Activated naive CD4-positive, alpha-beta T cell treated with anti-CD3 and anti-CD28 coated beads, Interleukin-2, amount 50 U/mL, for 16 hours (primary cell): ENCODE measurements around the gene EP300.
A peak's percentile ranks its signal among the peaks of the same experiment; 100 is the strongest.
"Not testable (repeated sequence)": the region's sequence is repeated elsewhere in the genome, so short reads cannot be mapped to it uniquely, and the experiment has no call there.

Source experiments
- DNase-seq: peaks from one replicate; pipeline ENCODE4 v3.0.0-alpha.2; 2020

The EP300 gene

DNA sequence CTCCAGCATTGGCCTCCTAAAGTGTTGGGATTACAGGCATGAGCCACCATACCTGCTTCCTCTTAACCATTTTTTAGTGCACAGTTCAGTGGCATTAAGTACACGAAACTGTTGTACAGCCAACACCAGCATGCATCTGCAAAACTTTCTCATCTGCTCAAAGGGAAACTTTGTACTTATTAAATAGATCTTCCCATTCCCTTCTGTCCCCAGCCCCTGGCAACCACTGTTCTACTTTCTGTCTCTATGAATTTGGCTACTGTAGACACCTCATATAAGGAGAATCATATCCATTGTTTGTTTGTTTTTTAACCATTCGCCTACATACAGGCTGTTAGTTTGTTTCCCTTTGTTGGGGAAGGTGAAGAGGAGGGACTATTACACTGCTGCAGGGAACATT is 6.5 kb upstream of the EP300 start:
- no peak for DNase-seq

DNA sequence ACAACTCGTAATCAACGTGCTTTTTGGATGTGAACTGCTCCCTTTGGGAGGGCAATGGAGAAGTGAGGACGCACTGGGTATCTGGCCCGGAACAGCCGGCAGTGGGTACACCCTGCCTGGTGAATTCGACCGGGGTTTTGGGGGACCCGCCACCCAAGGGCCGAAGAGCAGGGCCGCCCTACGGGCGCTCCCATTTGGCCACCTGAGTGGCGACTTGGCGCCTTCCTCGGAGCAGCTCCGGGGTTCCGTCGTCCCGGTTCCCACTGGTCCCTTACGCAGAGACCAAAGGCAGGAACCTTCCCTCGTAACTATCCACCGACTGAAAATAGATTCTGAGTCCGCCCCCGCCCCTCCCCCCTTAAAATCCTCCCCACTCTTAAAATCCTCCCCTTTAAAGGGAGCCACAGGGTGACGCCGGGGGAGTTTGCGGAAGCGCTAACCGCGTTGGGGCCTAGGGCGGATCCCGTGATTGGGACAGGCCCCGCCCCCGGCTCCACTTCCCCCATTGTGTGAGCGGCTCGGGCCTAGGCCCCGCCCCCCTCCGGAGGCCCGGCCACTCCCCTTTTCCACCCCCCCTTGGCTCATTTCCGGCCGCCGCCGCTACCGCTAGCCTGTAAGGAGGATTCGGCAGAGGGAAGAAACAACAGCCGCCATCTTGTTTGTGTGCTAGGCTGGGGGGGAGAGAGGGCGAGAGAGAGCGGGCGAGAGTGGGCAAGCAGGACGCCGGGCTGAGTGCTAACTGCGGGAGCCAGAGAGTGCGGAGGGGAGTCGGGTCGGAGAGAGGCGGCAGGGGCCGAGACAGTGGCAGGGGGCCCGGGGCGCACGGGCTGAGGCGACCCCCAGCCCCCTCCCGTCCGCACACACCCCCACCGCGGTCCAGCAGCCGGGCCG is 1.0 kb upstream of the EP300 start:
- peak; percentile 98 for DNase-seq

DNA sequence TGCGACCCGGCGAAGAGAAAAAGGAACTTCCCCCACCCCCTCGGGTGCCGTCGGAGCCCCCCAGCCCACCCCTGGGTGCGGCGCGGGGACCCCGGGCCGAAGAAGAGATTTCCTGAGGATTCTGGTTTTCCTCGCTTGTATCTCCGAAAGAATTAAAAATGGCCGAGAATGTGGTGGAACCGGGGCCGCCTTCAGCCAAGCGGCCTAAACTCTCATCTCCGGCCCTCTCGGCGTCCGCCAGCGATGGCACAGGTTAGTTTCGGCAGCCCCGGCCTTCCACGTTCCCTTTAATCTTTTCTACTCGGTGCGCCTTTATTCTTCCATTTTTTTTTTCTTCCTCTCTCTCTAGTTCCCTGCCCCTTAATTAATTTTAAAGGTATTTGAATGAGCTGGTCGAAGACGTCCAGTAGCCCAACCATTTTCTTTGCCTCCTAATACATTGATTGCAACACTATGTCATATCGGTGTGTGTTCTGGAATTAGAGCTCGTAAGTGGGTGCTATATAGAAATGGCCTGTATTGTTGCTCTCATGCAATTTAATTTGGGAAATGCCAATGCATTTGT is 537 bp downstream of the EP300 start:
- no peak for DNase-seq

DNA sequence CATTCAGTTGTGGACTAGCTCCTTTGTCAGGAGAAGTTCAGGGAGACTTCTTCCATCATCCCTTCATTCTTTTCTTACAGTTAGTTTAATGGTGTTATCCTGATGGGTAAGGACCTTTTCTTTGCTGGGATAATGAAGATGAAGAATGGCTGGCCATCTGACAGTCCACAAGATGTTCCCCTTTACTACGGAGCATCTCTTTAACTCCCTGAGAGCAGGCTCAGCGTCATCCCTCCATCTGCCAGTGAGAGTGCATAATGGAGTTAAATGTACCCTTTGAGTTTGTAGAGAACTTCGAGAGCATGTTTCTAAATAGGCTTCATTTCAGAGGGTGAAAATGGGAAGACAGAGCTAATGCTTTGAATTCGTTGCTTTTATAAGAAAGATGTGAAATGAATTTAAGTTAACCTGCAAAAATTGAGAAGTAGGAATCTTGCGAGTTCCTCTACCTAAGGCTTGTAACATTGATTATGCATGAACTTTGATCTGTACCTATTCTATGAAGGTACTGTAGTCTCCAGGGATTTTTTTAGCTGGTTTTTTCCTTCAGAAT is 1.7 kb downstream of the EP300 start:
- no peak for DNase-seq

DNA sequence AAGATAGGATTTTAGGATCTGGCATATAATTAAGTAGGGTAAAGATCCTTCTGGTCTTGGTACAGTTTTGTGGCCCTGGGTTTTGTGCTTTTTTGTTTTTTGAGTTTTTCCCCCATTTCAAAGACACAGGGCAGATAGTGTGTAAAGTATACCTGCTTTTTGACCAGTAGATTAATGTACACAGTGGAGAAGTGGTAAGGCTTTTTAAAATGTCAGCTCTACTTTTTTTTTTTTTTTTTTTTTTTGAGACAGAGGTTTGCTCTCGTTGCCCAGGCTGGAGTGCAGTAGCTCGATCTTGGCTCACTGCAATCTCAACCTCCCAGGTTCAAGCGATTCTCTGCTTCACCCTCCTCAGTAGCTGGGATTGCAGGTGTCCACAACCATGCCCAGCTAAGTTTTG is 4.0 kb downstream of the EP300 start:
- no peak for DNase-seq

DNA sequence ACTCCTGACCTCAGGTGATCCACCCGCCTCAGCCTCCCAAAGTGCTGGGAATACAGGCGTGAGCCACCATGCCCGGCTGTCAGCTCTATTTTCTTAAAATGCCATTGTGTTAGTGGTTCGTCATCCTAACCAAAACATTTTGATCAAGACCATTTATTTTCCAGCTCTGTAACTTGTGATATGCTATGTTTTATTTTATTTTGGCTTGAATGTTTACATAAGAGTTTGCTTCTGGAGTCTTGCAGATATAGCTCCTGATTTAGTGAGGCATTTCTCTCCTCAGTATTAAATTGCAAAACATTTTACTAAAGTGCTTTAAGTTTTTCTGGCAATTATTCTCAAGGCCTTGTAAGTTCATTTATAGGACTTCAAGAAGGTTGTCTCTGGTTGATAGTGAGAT is 4.4 kb downstream of the EP300 start:
- no peak for DNase-seq

DNA sequence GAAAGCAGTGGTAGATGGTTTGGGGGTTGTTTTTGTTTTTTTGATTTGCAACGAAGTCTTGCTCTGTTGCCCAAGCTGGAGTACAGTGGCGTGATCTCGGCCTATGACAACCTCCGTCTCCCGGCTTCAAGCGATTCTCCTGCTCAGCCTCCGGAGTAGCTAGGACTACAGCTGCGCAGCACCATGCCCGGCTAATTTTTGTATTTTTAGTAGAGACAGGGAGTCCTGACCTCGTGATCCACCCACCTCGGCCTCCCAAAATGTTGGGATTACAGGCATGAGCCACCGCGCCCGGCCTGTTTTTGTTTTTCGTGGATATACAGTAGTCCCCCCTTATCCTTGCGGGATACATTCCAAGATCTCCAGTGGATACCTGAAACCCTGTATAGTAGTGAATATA is 6.6 kb downstream of the EP300 start:
- no peak for DNase-seq

DNA sequence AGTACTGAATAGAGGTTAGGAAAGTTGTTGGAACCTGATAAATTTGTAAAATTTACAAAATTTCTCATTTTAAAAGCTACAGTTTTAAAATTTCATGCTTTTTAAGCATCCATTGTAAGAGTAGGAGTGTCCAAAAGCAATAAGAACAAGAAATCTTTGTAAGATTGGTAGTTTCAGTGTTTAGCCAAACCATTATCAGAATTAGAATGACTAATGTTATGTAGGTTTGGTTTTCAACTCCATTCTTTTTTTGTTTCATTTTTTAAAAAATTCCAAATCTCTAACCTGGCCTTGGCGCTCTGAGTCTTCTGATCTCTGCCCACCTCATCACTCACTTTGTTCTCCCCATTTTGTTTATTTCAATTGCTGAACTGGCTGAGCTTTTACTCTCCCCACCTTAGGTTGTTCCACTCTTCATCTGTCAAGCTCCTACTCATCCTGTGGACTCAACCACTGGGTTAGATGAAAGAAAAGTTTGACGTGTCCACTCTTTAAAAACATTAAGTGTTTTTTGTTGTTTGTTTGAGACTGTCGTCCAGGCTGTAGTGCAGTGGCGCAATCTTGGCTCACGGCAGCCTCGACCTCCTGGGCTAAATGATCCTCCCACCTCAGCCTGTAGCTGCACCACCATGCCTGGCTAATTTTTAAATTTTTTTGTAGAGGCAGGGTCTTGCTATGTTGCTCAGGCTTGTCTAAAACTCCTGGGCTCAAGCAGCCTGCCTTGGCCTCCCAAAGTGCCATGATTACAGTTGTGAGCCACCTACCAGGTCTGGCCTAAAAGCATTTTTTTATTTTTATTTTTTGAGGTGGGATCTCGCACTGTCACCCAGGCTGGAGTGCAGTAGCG is 14.0 kb downstream of the EP300 start:
- no peak for DNase-seq

DNA sequence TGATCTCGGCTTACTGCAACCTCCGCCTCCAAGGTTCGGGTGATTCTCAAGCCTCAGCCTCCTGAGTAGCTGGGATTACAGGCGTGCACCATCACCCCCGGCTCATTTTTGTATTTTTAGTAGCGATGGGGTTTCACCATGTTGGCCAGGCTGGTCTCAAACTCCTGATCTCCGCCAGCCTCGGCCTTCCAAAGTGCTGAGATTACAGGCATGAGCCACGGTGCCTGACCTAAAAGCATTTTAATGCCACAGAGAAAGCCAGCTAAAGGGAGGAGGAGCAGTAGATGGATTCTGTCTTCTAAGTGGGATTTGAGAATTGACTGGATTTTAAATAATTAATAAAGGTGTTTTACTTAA is 14.6 kb downstream of the EP300 start:
- DNase-seq, result not testable (repeated sequence)

DNA sequence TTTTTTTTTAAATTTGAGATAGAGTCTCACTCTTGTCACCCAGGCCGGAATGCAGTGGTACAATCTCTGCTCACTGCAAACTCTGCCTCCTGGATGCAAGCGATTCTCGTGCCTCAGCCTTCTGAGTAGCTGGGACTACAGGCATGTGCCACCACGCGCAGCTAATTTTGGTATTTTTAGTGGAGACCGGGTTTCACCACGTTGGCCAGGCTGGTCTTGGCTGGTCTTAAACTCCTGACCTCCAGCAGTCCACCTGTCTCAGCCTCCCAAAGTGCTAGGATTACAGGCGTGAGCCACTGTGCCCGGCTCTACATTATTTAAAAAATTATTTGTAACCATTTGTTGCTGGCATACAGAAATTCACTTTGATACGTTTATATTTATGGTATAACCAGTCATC is 18.6 kb downstream of the EP300 start:
- DNase-seq, result no peak

DNA sequence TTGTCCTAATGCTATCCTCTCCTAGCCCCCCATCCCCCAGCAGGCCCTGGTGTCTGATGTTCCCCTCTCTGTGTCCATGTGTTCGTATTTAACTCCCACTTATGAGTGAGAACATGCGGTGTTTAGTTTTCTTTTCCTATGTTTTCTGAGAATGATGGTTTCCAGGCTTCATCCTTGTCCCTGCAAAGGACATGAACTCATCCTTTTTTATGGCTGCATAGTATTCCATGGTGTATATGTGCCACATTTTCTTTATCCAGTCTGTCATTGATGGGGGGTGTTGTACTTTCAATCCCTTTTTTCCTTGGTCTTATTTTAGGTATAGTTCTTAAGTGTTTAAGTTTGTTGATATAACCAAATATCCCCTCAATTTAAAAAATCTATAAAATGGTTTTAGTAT is 23.9 kb downstream of the EP300 start:
- no peak for DNase-seq

DNA sequence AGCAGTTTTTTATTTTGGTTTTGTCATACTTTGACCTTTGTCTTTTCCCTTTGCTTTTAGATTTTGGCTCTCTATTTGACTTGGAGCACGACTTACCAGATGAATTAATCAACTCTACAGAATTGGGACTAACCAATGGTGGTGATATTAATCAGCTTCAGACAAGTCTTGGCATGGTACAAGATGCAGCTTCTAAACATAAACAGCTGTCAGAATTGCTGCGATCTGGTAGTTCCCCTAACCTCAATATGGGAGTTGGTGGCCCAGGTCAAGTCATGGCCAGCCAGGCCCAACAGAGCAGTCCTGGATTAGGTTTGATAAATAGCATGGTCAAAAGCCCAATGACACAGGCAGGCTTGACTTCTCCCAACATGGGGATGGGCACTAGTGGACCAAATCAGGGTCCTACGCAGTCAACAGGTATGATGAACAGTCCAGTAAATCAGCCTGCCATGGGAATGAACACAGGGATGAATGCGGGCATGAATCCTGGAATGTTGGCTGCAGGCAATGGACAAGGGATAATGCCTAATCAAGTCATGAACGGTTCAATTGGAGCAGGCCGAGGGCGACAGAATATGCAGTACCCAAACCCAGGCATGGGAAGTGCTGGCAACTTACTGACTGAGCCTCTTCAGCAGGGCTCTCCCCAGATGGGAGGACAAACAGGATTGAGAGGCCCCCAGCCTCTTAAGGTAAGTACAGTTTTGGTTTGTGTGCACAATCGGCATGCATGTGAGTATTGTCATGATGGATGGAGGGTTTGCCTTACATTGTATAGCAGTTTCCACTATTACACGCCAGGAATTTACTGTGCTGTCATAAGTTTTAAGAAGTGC is 25.0 kb downstream of the EP300 start:
- no peak for DNase-seq

DNA sequence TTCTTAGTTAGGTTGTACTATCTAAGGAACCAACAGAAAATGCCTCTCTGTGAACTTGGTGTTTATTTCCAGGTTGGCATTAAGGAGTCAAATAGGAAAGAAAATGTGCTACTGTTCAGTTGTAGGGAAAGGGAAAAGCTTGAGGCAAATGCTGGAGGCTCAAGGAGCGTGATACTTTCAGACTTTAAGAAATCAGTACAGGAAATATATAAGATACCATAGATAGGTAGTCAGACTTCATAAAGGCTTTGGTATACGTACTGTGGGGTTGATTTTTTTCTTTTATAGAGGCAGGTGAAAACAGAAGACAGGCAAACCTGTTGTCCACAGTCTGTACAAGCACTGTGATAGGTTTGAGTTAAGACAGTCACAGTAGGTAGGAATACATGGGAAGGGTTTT is 30.8 kb downstream of the EP300 start:
- no peak for DNase-seq

DNA sequence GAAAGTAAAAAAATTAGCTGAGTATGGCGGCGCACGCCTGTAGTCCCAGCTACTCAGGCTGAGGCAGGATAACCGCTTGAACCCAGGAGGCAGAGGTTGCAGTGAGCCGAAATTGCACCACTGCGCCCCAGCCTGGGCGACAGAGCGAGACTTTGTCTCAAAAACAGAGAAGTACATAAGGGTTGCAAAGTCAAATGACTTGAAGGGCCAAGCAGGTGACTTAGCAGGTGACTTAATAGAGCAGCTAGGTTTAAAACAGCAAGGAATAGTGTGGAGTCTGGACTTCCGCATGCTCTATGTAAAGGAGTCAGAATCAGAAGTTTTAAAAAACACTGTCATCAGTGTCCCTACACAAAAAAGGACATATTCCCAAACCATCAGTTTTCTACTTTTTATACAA is 31.7 kb downstream of the EP300 start:
- DNase-seq, result no peak

DNA sequence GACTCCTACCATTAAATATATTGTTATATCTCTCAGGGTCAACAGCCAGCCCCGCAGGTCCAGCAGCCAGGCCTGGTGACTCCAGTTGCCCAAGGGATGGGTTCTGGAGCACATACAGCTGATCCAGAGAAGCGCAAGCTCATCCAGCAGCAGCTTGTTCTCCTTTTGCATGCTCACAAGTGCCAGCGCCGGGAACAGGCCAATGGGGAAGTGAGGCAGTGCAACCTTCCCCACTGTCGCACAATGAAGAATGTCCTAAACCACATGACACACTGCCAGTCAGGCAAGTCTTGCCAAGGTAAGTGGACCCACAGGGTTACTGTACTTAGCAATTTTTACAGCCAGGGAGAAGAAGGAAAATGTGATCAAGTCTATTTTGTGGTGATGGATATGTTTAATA is 35.1 kb downstream of the EP300 start:
- DNase-seq, result no peak

DNA sequence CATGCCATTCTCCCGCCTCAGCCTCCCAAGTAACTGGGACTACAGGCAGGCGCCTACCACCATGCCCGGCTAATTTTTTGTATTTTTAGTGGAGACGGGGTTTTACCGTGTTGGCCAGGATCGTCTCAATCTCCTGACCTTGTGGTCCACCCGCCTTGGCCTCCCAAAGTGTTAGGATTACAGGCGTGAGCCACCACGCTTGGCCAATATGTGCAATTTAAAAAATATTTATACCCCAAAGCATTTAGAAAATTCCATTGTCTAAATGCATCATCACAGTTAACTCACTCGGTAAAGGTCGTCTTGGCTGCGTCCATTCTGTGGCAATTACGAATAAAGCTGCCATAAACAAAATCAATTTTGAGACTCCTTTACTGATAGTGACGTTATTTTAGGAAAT is 36.2 kb downstream of the EP300 start:
- DNase-seq, result no peak

DNA sequence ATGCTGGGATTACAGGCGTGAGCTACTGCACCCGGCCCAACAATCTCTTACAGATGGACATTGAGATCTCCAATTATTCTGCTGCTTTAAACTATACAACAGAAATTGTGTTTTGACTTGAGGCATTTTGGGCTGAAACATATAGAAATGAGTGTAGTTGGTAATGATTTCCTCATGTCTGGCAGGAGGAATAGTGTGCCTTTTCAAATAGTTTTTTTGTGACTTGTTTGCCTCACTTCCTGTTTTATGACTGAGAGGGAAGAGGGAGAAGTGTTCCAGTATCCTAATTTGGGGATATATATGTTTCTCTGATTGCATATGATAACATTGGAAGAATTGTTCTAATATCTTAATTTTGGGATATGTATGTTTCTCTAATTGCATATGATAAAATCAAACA is 40.2 kb downstream of the EP300 start:
- no peak for DNase-seq

DNA sequence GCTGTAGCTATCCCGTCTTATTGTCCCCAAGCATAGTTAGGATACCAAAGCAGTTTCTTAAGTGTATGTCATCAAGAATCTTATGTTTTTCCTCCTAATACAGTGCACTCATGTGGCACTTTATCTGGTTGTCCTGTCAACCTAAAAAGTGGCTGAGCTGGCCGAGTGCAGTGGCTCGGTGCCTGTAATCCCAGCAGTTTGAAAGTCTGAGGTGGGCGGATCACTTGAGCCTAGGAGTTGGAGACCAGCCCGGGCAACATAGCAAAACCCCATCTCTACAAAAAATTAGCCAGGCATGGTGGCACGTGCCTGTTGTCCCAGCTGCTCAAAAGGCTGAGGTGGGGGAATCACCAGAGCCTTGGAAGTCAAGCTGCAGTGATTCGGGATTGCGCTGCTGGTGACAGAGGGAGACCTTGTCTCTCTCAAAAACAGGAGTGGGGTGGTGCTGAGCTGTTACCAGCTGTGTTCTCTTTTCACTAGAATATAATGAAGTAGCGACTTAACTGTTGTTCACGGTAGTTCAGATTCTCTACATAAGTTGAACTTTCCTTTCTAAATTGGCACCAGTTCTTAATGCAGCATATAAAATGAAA is 48.1 kb downstream of the EP300 start:
- DNase-seq, result no peak

DNA sequence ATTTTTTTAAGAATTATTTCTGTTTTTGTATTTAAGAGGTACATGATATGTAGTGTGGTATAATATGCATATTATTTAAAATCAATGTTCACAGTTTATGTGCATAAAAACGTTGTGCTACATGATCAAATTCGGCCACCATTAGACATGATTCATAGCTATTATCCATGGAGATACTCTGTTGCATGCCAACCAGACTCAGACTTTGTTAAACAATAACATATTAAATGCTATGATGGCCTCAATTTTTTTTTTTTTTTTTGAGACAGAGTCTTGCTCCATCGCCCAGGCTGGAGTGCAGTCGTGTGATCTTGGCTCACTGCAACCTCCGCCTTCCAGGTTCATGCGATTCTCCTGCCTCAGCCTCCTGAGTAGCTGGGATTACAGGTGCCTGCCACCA is 53.5 kb downstream of the EP300 start:
- DNase-seq, result not testable (repeated sequence)

DNA sequence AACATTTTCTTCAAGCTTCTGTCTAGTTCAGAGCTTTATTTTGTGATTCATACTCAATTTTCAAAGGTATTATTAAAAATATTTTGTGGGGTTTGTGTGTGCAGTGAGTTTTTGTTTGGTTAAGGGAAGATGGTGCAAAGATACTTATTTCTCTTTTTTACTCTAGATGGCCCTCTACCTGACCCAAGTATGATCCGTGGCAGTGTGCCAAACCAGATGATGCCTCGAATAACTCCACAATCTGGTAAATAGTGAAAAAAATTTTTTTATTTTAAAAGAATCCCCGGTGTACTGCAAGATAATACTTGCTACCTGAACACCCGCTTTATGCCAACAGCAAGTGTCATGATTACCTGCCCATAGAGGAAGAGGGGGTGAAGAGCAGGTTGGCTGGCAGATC is 54.2 kb downstream of the EP300 start:
- DNase-seq, result no peak

DNA sequence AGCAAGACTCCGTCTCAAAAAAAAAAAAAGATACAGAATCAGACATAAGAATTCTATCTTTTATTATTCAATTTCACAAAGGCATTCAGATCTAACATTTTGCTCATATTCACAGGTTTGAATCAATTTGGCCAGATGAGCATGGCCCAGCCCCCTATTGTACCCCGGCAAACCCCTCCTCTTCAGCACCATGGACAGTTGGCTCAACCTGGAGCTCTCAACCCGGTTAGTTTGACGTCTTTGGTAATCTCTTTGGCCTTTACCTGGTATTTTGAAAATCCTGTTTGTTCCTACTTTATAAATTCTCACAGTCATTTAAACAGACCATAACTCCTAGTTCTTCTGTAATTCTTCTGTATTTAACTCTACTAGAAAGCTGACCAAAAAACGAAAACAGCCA is 55.3 kb downstream of the EP300 start:
- DNase-seq, result no peak

DNA sequence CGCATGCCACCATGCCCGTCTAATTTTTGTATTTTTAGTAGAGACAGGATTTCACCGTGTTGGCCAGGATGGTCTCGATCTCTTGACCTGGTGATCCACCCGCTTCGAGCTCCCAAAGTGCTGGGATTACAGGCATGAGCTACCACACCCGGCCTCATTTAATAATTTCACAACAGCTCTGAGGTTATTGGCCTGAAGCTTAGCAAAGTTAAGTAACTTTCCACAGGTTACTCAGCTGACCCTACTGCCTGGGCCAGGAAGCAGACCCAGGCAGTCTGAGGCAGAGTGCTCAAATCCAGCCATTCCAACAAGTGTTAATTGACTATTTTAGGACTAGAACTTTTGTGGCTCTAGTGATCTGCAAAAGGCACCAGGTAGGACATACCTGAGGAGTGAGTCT is 60.5 kb downstream of the EP300 start:
- DNase-seq, result no peak
